HCT116 (cell line): Measurements from ENCODE around the gene REXO5. TPM values are rescaled to one million over a fixed set of nuclear protein-coding genes. Genes with fewer than 3 reads are reported as not detected.

Source experiments
- ATAC-seq: fragments of 200-7000 bp; cut with Tn5 transposase; 2 replicates; pipeline ENCODE4 v1.9.1; 2020; ENCODE audit warnings: mild to moderate bottlenecking, moderate library complexity
- BruUV-seq: library from RNA; stranded (reverse); fragments of 400-500 nt; replicated peaks from 2 replicates; lab custom pipeline; 2021; lab: Mats Ljungman, UMichigan
- CTCF ChIA-PET: fragments of 300-600 bp; sonication (Branson Sonifier 250); formaldehyde crosslinking; loops from one replicate; lab custom pipeline; 2021; ENCODE audit warnings: antibody characterized with exemption; lab: Charles Lee
- POLR2A ChIA-PET: fragments of 300-600, 350-600 bp; sonication (Branson Sonifier 250); formaldehyde crosslinking; loops from one replicate; lab custom pipeline; 2021; ENCODE audit warnings: antibody characterized with exemption; lab: Charles Lee
- RAD21 ChIA-PET, 2 experiments: fragments of 300-600 bp; sonication (Branson Sonifier 250); formaldehyde crosslinking; loops; one replicate each; lab custom pipeline; 2023; ENCODE audit warnings: low total read pairs in 2 of 2; ENCODE audit not compliant: uncharacterized antibody in 2 of 2, unreplicated experiment in 2 of 2, low non-redundant PET in 1 of 2; lab: Charles Lee
- DNase-seq: peaks from one replicate; pipeline ENCODE4 v3.0.0-alpha.2; 2010; ENCODE audit warnings: low read depth, low spot score
- H2AFZ ChIP-seq: fragments of 200-600 bp; shearing (Covaris generic), sonication (generic); 2 replicates; pipeline ENCODE4 v1.6.1; 2017; ENCODE audit warnings: low read depth, mixed run types, mixed read lengths, antibody characterized with exemption, low read length; ENCODE audit not compliant: poor library complexity, severe bottlenecking
- H3K27ac ChIP-seq: 2 replicates; pipeline ENCODE4 v1.5.1; 2012; ENCODE audit warnings: low read depth, low read length
- H3K27me3 ChIP-seq: fragments of 200-600 bp; sonication (generic); 2 replicates; pipeline ENCODE4 v1.6.1; 2016; ENCODE audit warnings: mixed run types, low read length, mixed read lengths; ENCODE audit not compliant: insufficient read depth
- H3K36me3 ChIP-seq, 2 experiments: fragments of 200-500 bp in 1 of 2; fragments of 200-600 bp in 1 of 2; sonication (Bioruptor generic) in 1 of 2; sonication (generic) in 1 of 2; 2 replicates each; pipeline versions ENCODE4 v1.5.1 to v1.6.1; 2014 to 2016; ENCODE audit warnings: low read length in 2 of 2, inconsistent platforms in 1 of 2, mixed read lengths in 1 of 2, mixed run types in 1 of 2; ENCODE audit not compliant: insufficient read depth in 2 of 2, control insufficient read depth in 1 of 2
- H3K4me1 ChIP-seq, 2 experiments: fragments of 200-600 bp in 1 of 2; sonication (generic) in 1 of 2; 2 replicates each; pipeline versions ENCODE4 v1.5.1 to v1.6.1; 2012 to 2017; ENCODE audit warnings: low read length in 2 of 2, inconsistent platforms in 1 of 2, mild to moderate bottlenecking in 1 of 2, mixed read lengths in 1 of 2, mixed run types in 1 of 2, moderate library complexity in 1 of 2; ENCODE audit not compliant: insufficient read depth in 2 of 2, control insufficient read depth in 1 of 2
- H3K4me2 ChIP-seq: fragments of 200-600 bp; sonication (generic); 2 replicates; pipeline ENCODE4 v1.6.1; 2017; ENCODE audit warnings: mixed run types, low read length, mixed read lengths
- H3K4me3 ChIP-seq, 2 experiments: fragments of 200-600 bp in 1 of 2; sonication (generic) in 1 of 2; replicated peaks in 1 of 2; 2 replicates each; pipeline ENCODE4 v1.5.1; 2011 to 2016; ENCODE audit warnings: low read length in 2 of 2, control low read depth in 1 of 2, low read depth in 1 of 2, mild to moderate bottlenecking in 1 of 2, mixed read lengths in 1 of 2, mixed run types in 1 of 2
- H3K79me2 ChIP-seq: fragments of 200-600 bp; sonication (generic); 2 replicates; pipeline ENCODE4 v1.6.1; 2017; ENCODE audit warnings: mild to moderate bottlenecking, mixed run types, low read length, moderate library complexity, mixed read lengths; ENCODE audit not compliant: insufficient read depth
- H3K9ac ChIP-seq: fragments of 200-600 bp; sonication (generic); 2 replicates; pipeline ENCODE4 v1.6.1; 2016; ENCODE audit warnings: low read length, mixed read lengths
- H3K9me2 ChIP-seq: fragments of 200-600 bp; sonication (generic), shearing (Covaris generic); 2 replicates; pipeline ENCODE4 v1.6.1; 2017; ENCODE audit warnings: mixed run types, mild to moderate bottlenecking, moderate library complexity; ENCODE audit not compliant: insufficient read depth
- H3K9me3 ChIP-seq, 2 experiments: fragments of 200-500 bp in 1 of 2; fragments of 200-600 bp in 1 of 2; sonication (Bioruptor generic) in 1 of 2; sonication (generic) in 1 of 2; 2 replicates each; pipeline ENCODE4 v1.6.1; 2014 to 2017; ENCODE audit warnings: low read length in 2 of 2, mixed read lengths in 2 of 2, inconsistent platforms in 1 of 2, low read depth in 1 of 2, mild to moderate bottlenecking in 1 of 2, mixed run types in 1 of 2, moderate library complexity in 1 of 2; ENCODE audit not compliant: control insufficient read depth in 1 of 2, insufficient read depth in 1 of 2
- H4K20me1 ChIP-seq: fragments of 200-600 bp; sonication (generic), shearing (Covaris generic); 2 replicates; pipeline ENCODE4 v1.6.1; 2017; ENCODE audit warnings: mixed run types, mild to moderate bottlenecking, moderate library complexity; ENCODE audit not compliant: insufficient read depth
- CEBPB ChIP-seq: IDR thresholded peaks from 2 replicates; pipeline ENCODE4 v1.6.1; 2012; ENCODE audit warnings: low read depth
- EGR1 ChIP-seq: IDR thresholded peaks from 2 replicates; pipeline ENCODE4 v1.6.1; 2012; ENCODE audit warnings: low read depth
- EZH2phosphoT487 ChIP-seq: fragments of 200-600 bp; IDR thresholded peaks from 2 replicates; pipeline ENCODE4 v1.6.1; 2018; ENCODE audit warnings: antibody characterized with exemption, borderline replicate concordance
- FOSL1 ChIP-seq: IDR thresholded peaks from 2 replicates; pipeline ENCODE4 v1.6.1; 2012; ENCODE audit warnings: low read depth
- POLR2A ChIP-seq: IDR thresholded peaks from 2 replicates; pipeline ENCODE4 v1.7.0; 2011; ENCODE audit warnings: borderline replicate concordance; ENCODE audit not compliant: insufficient read depth, insufficient read length; ENCODE audit errors: extremely low read depth
- SIN3A ChIP-seq: IDR thresholded peaks from 2 replicates; pipeline ENCODE4 v1.6.1; 2012; ENCODE audit warnings: low read depth
- SP1 ChIP-seq: IDR thresholded peaks from 2 replicates; pipeline ENCODE4 v1.6.1; 2012; ENCODE audit warnings: low read depth
- ZBTB33 ChIP-seq: IDR thresholded peaks from 2 replicates; pipeline ENCODE4 v1.6.1; 2011; ENCODE audit warnings: mild to moderate bottlenecking, low read length, moderate library complexity; ENCODE audit not compliant: insufficient replicate concordance; ENCODE audit errors: extremely low read depth
- ZFX ChIP-seq: fragments of 450-650 bp; IDR thresholded peaks from 2 replicates; pipeline ENCODE4 v1.6.1; 2017
- intact Hi-C: fragments of 100-400 bp; cut with micrococcal nuclease; formaldehyde crosslinking; loops from 2 replicates; pipeline ENCODE4 v1.10.0; 2022
- total RNA-seq: library from RNA; stranded (reverse); gene quantifications from one replicate; pipeline ENCODE4 v1.2.1, GENCODE V29; 2021; ENCODE audit not compliant: unreplicated experiment
- TF ChIP-seq, protein P1 (sequence below): IDR thresholded peaks from 2 replicates; pipeline ENCODE4 v1.6.1; 2012

Gene REXO5
- total RNA-seq, 1 experiment from 2014 or later: 10.5 TPM

GRCh38 chr16:20801278-20801677, 5.0 kb upstream of the REXO5 start:
- Histone ChIP-seq H3K4me1 (0 out of 4 replicates have a peak, but pooled peaks cover 0 to 5% of the 10 kb centered on the region in 2 experiments), H3K9me3 (no peaks in the 10 kb centered on the region), H2AFZ (no peak overlapping the region), H3K4me3 (no peak overlapping the region), H3K9ac (no peak overlapping the region), H3K9me2 (no peaks in the 10 kb centered on the region), H3K27me3 (no peaks in the 10 kb centered on the region), H3K27ac (no peak overlapping the region), H3K4me2 (no peak overlapping the region), H4K20me1 (no peaks in the 10 kb centered on the region), H3K79me2 (peaks cover 14% of the 10 kb centered on the region), H3K36me3 (peaks cover 10 to 13% of the 10 kb centered on the region in 2 experiments)
- ATAC-seq (no peak), DNase-seq (no peak)
- POLR2A ChIA-PET: no interaction called here
- no TSS peak for BruUV-seq
- TF ChIP-seq ZFX: no peak
- TF ChIP-seq SIN3A: no peak
- no peak for TF ChIP-seq SP1
- no peak for TF ChIP-seq ZBTB33
- no peak for TF ChIP-seq EGR1
- no peak for TF ChIP-seq FOSL1
- no peak for TF ChIP-seq EZH2phosphoT487
- no peak for TF ChIP-seq CEBPB
- TF ChIP-seq, protein P1, sequence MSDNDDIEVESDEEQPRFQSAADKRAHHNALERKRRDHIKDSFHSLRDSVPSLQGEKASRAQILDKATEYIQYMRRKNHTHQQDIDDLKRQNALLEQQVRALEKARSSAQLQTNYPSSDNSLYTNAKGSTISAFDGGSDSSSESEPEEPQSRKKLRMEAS: no peak
- no peak for TF ChIP-seq POLR2A
- intact Hi-C loops: no loop called here
- CTCF ChIA-PET: interaction anchor here (1.4 kb wide), 1 partner anchor 300 kb away, joined by 4 read pairs; no protein-coding TSS in a partner anchor
- RAD21 ChIA-PET: no interaction called here
